GM10248 (cell line): ENCODE results near the gene ATP2B2.

Experiments
- CTCF ChIA-PET: fragments of 300-600 bp; sonication (Branson Sonifier 250); formaldehyde crosslinking; extraction: SDS; loops from one replicate; lab custom pipeline; 2021; ENCODE audit warnings: antibody characterized with exemption; lab: Yijun Ruan, JAX
- POLR2A ChIA-PET: fragments of 350-650 bp; sonication (Branson Sonifier 250); formaldehyde crosslinking; extraction: SDS; loops from one replicate; lab custom pipeline; 2020; ENCODE audit warnings: antibody characterized with exemption; lab: Yijun Ruan, JAX
- DNase-seq: peaks from one replicate; pipeline ENCODE4 v3.0.0; 2012; ENCODE audit errors: extremely low spot score
- TF ChIP-seq, protein P1 (sequence below): IDR thresholded peaks from 2 replicates; pipeline ENCODE4 v1.5.1; 2012; ENCODE audit warnings: mild to moderate bottlenecking, low read depth; ENCODE audit errors: extremely low read depth, missing control alignments, control extremely low read depth

The ATP2B2 gene

DNA sequence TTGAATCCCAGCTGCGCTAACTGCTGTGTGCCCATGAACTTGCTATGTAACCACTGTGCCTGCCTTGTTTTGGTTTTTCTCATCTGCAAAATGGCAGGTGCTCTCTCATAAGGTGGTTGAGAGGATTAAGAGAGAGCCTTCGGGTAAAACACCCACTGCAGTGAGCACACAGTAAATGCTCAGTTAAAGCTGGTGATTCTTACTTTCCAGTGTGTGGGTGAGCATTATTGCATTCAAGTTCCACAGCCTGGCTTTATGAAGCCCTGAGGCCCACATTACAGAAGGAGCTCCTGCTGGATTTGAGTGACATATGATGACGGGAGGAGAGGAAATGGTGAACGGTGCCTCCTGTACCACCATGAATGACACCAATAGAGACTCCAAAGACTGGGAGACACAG, 101.0 kb downstream of the ATP2B2 start:
- ChIA-PET POLR2A (no interaction called here), CTCF (no interaction called here)
- TF ChIP-seq, protein P1, sequence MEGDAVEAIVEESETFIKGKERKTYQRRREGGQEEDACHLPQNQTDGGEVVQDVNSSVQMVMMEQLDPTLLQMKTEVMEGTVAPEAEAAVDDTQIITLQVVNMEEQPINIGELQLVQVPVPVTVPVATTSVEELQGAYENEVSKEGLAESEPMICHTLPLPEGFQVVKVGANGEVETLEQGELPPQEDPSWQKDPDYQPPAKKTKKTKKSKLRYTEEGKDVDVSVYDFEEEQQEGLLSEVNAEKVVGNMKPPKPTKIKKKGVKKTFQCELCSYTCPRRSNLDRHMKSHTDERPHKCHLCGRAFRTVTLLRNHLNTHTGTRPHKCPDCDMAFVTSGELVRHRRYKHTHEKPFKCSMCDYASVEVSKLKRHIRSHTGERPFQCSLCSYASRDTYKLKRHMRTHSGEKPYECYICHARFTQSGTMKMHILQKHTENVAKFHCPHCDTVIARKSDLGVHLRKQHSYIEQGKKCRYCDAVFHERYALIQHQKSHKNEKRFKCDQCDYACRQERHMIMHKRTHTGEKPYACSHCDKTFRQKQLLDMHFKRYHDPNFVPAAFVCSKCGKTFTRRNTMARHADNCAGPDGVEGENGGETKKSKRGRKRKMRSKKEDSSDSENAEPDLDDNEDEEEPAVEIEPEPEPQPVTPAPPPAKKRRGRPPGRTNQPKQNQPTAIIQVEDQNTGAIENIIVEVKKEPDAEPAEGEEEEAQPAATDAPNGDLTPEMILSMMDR: no peak

DNA sequence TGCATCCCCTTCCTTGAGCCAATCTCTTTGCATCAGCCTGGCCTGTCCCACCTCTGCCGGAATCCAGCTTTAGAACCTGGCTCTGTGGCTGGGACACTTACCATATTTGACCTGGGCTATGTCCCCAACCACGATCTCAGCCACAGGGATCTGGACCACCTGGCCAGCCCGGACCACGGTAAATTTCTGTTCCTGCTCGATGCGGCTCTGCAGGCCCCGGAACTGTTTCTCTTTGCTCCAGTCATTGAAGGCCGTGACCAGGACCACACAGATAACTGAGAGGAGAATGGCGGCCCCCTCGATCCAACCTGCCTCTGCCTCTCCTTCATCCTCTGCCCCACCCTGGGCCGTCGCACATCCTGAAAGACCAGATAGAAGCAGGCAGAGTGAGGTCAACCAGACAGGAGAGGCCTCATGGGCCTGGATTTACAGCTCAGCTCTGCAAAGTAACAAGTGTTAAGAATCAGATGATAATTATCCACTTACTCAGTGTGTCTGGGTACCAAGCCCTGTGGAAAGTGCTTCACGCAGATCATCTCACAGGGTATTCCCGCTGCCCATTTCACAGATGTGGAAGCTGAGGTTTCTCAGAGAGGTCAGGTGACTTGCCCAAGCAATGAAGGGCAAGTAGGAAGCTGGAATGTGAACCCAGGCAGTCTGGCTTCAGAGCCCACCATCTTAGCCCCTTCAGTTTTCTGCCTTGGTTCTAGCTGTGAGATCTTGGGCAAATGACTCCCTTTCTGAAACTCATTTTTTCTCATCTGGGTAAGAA, 103.2 kb downstream of the ATP2B2 start:
- CTCF ChIA-PET: no interaction called here
- POLR2A ChIA-PET: no interaction called here
- TF ChIP-seq, protein P1: no peak
- DNase-seq: no peak

More for the DNA sequence above, 101.0 kb downstream of the ATP2B2 start:
- DNase-seq: no peak

DNA sequence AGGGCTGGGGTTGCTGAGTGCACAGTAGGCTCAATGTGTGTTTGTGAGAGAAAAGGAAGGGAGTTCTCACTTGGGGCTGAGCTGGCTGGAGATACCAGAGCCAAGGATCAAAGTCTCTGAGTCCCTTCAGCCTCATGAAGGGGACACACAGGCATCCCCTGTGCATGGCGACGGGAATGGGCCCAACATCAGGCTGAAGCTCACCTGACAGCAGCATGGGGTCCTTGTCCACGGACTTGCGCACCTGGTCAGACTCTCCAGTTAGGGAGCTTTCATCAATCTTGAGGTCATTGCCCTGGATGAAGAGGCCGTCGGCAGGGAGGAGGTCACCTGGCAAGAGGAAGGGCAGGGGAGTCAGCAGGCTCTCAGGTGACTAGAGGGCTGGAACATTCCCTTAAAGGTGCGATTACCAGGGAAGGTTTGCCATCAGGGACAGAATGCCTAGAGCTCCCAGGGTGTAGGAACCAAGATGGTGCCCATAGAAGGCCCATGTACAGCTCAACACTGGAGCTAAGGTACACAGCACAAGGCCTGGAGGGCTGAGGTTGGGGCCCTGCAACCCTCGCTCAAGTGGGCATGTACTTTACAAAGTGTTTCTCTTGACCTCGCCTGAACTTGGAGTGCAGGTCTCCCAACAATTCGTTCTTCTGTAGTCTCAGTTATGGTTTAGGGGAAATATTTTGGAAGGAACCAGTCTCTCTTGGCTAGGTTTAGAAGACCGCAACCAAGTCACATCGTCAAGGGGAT, 104.5 kb downstream of the ATP2B2 start:
- no peak for DNase-seq
- TF ChIP-seq, protein P1: no peak
- ChIA-PET CTCF (no interaction called here), POLR2A (no interaction called here)

DNA sequence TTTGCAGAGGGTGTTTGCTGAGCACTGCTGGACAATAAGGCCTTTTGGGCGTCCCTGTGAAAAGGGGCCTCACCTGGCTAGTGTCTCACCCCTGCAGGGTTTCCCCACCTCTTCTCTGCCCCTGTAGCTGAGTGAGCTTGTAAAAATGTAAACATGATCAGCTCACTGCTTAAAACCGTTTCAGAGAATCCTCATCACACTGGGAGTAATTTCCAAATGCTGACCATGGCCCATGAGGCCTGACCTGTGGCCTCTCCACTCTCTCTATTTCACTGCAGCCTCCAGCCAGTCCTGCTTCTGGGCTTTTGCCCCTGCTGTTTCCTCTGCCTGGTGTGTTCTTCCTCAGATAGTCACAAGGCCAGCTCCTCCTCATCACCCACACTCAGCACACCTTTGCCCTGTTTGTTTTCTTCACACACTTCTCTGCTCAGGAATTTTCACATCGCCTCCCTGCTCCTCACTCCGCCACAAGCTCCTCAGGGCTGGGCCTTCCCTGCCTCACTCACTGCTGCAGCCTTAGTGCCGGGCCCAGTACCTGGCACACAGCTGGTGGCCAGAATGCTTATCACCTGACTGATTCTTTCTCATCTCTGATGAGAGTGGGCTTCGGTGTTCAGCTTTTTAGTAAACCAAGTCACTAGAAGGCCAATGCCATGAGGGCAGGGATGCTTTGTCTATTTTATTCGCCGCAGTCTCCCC, 105.2 kb downstream of the ATP2B2 start:
- ChIA-PET POLR2A (no interaction called here), CTCF (no interaction called here)
- DNase-seq: no peak
- TF ChIP-seq, protein P1: no peak

DNA sequence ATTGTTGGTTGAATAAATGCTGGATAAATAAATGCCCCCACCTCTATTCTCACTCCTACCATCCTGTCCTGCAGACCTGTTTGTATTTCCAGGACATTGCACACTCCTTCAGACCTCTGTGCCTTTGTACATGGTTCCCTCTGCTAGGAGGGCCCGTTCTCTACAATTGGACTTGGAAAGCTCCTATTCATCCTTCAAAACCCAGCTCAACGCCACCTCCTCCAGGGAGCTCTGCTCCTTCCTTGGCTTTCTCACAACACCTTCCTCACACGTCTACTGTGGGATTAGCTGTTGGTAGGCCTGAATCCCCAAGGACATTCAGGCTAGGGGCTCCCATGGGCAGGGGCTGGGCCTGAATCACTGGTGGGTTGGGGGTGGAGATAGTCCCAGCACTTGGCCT, 105.8 kb downstream of the ATP2B2 start:
- no peak for DNase-seq
- ChIA-PET POLR2A (no interaction called here), CTCF (no interaction called here)
- TF ChIP-seq, protein P1: no peak

DNA sequence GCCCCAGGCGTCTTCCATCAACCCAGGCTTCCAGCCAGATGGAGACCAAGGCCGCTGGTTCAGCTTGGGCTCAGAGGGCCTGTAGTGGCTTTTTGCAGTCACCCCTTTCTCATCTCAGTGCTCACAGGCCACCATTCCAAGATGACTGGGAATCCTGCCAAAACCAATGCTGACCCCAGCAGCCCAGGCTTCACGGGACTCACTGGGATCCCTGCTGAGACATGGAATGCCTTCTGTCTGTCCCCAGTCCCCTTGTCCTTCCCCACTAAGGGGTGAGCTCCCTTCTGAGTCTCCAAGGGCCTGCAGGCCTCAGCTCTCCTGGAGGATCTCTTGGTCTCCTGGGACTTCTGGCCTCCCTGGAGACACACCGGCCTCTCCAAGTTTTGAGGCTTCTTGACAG, 107.0 kb downstream of the ATP2B2 start:
- TF ChIP-seq, protein P1: no peak
- no peak for DNase-seq
- POLR2A ChIA-PET: no interaction called here
- CTCF ChIA-PET: no interaction called here
